Measurements from ENCODE around the gene EIF5A2.

DNA sequence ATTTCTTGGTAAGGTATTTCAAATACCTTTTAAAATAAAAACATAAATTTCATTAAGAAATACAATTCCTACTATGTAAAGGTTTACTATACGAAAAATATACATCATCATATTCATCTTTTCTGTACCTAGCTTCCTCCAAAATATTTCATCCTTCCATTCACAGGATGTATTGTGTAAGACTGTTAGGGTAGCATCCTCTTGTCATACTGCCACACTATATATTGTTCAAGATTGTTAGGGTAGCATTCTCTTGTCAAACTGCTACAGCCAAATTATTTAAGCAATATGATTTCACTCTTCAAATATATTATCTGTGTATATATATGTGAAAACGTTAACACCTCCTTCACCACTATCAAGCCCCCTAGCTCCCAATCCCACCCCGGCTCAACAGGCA is 41.9 kb downstream of the EIF5A2 start:
- TF ChIP-seq, protein P1, sequence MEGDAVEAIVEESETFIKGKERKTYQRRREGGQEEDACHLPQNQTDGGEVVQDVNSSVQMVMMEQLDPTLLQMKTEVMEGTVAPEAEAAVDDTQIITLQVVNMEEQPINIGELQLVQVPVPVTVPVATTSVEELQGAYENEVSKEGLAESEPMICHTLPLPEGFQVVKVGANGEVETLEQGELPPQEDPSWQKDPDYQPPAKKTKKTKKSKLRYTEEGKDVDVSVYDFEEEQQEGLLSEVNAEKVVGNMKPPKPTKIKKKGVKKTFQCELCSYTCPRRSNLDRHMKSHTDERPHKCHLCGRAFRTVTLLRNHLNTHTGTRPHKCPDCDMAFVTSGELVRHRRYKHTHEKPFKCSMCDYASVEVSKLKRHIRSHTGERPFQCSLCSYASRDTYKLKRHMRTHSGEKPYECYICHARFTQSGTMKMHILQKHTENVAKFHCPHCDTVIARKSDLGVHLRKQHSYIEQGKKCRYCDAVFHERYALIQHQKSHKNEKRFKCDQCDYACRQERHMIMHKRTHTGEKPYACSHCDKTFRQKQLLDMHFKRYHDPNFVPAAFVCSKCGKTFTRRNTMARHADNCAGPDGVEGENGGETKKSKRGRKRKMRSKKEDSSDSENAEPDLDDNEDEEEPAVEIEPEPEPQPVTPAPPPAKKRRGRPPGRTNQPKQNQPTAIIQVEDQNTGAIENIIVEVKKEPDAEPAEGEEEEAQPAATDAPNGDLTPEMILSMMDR (IDR thresholded peaks at IDR 0.05): no peak
- no peak for TF ChIP-seq POLR2A (IDR thresholded peaks at IDR 0.05)

All from adrenal gland (tissue), 5 donors.